Tibial nerve (tissue), 4 donors: Measurements from ENCODE around the gene AKT3.

ENCODE experiments used
- EP300 ChIP-seq, 2 donors: sonication (generic); formaldehyde crosslinking; IDR thresholded peaks; one replicate each; pipeline ENCODE4 v1.6.1; 2017; ENCODE audit warnings: antibody characterized with exemption in 2 of 2, mild to moderate bottlenecking in 1 of 2
- POLR2A ChIP-seq, 2 donors: fragments of 450-650 bp; IDR thresholded peaks; one replicate each; pipeline ENCODE4 v1.6.1; 2017; ENCODE audit warnings: antibody characterized with exemption in 2 of 2, mild to moderate bottlenecking in 2 of 2, moderate library complexity in 2 of 2
- TF ChIP-seq, protein P1 (sequence below), 5 experiments: fragments of 200-600 bp in 3 of 5; fragments of 450-650 bp in 2 of 5; sonication (generic) in 3 of 5; IDR thresholded peaks; one replicate each; pipeline ENCODE4 v1.5.1; 2016 to 2019; ENCODE audit warnings: antibody characterized with exemption in 5 of 5, mild to moderate bottlenecking in 3 of 5, moderate library complexity in 2 of 5

DNA sequence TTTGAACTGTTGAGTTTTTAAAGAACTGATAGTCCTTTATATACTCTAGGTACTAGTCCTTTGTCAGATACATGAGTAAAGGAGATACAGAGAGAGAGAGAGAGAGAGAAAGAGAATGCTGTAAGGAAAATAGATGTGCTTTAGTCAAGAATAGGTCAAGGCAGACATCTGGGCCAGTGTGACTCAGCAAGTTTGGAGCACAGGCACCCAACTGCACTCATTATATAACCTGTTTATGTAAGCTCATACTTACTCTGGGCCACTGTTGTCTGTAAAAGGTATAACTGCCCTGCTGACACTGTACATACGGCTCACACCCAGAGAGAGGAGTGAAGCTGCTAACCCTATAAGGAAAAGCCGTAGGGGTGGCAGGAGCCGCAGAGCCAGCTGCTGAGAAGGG is 32.2 kb upstream of the AKT3 start:
- TF ChIP-seq, protein P1, sequence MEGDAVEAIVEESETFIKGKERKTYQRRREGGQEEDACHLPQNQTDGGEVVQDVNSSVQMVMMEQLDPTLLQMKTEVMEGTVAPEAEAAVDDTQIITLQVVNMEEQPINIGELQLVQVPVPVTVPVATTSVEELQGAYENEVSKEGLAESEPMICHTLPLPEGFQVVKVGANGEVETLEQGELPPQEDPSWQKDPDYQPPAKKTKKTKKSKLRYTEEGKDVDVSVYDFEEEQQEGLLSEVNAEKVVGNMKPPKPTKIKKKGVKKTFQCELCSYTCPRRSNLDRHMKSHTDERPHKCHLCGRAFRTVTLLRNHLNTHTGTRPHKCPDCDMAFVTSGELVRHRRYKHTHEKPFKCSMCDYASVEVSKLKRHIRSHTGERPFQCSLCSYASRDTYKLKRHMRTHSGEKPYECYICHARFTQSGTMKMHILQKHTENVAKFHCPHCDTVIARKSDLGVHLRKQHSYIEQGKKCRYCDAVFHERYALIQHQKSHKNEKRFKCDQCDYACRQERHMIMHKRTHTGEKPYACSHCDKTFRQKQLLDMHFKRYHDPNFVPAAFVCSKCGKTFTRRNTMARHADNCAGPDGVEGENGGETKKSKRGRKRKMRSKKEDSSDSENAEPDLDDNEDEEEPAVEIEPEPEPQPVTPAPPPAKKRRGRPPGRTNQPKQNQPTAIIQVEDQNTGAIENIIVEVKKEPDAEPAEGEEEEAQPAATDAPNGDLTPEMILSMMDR (IDR thresholded peaks at IDR 0.05) = no peak
- no peak for TF ChIP-seq POLR2A (IDR thresholded peaks at IDR 0.05)
- no peak for TF ChIP-seq EP300 (IDR thresholded peaks at IDR 0.05)
